ENCODE results near the gene FAM50A. TPM values are rescaled to one million over a fixed set of nuclear protein-coding genes. Genes with fewer than 3 reads are reported as not detected.

The FAM50A gene
- total and polyA plus RNA-seq, 4 donors: 10.9 to 25.1 (median 14.0) TPM

DNA sequence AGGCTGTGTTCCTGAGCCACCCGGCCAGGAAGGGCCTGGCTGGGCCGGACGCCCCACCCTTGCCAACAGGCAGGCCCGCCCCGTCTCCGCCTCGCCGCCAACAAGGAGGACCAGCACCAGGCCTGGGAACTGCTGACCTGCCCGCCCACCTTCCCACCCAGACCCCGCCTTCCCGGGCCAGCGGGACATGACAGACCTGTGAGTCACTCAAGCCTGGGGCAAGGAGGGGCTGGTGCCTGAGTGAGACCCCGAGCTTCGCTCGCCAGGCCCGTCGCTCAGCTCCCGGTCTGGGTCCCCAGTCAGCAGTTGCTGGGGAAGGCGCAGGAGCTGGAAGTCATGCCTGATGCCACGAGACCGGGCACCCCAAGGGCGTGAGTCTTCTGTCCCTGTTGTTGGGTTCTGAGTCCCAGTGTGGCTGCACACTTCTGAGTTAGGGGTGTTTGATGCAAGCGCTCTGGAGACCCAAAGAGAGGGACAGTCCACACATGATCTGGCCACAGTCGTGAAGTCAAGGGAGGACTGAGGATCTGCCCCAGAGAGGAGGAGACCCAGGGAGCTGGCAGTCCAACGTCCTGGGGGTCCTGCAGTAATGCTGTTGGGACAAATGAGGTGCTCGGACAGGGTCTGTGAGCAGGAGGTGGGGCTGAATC is 34.6 kb upstream of the FAM50A start, which contains the start of gene DNASE1L1:
Gene DNASE1L1 (minus strand): TSS at position 33 of the 650 bp plus-strand sequence. CDS start 3,686 bp downstream, outside the sequence.
- WGBS: 65% methylated on average over 26 of the region's 26 CpGs
- DNase-seq (ENCODE audit: low spot score): peak; percentile 75

More for the DNA sequence above, 34.6 kb upstream of the FAM50A start, which contains the start of gene DNASE1L1:
- H3K9me3 ChIP-seq (ENCODE audit: control insufficient read depth in 4 of 4, low read length in 3 of 4): no peaks in the 10 kb centered on the region
- H3K4me3 ChIP-seq (ENCODE audit: low read depth in 1 of 3, low read length in 3 of 3): peak within 1 kb of the TSS in 1 of 3 donors; percentile 23
- peak within 1 kb of the TSS; percentile 48 to 59 for H3K27ac ChIP-seq (ENCODE audit: low read depth in 1 of 2, low read length in 2 of 2)
- peaks cover 0 to 2% (median 0%) of the 10 kb centered on the region in 4 donors for H3K36me3 ChIP-seq (ENCODE audit: control insufficient read depth in 4 of 4, insufficient read depth in 3 of 4, low read depth in 1 of 4, low read length in 3 of 4)
- peaks cover 2 to 11% (median 7%) of the 10 kb centered on the region in 4 donors for H3K4me1 ChIP-seq (ENCODE audit: control insufficient read depth in 4 of 4, insufficient read depth in 4 of 4, low read length in 3 of 4)
- no peak within 1 kb of the TSS for H3K9ac ChIP-seq (ENCODE audit: low read depth in 1 of 2, low read length in 2 of 2)
- H3K27me3 ChIP-seq (ENCODE audit: control insufficient read depth in 4 of 4, insufficient read depth in 4 of 4, low read length in 3 of 4): no peaks in the 10 kb centered on the region
- TF ChIP-seq EGR1 (IDR thresholded peaks at IDR 0.05; ENCODE audit: low read depth in 2 of 2): no peak
- TF ChIP-seq, protein P1, sequence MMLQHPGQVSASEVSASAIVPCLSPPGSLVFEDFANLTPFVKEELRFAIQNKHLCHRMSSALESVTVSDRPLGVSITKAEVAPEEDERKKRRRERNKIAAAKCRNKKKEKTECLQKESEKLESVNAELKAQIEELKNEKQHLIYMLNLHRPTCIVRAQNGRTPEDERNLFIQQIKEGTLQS (IDR thresholded peaks at IDR 0.05): no peak
- no peak for TF ChIP-seq NR2F2 (IDR thresholded peaks at IDR 0.05)
- no peak for TF ChIP-seq GABPA (IDR thresholded peaks at IDR 0.05 in 1 of 2, conservative IDR thresholded peaks at IDR 0.05 in 1 of 2)
- TF ChIP-seq, protein P2, sequence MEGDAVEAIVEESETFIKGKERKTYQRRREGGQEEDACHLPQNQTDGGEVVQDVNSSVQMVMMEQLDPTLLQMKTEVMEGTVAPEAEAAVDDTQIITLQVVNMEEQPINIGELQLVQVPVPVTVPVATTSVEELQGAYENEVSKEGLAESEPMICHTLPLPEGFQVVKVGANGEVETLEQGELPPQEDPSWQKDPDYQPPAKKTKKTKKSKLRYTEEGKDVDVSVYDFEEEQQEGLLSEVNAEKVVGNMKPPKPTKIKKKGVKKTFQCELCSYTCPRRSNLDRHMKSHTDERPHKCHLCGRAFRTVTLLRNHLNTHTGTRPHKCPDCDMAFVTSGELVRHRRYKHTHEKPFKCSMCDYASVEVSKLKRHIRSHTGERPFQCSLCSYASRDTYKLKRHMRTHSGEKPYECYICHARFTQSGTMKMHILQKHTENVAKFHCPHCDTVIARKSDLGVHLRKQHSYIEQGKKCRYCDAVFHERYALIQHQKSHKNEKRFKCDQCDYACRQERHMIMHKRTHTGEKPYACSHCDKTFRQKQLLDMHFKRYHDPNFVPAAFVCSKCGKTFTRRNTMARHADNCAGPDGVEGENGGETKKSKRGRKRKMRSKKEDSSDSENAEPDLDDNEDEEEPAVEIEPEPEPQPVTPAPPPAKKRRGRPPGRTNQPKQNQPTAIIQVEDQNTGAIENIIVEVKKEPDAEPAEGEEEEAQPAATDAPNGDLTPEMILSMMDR (IDR thresholded peaks at IDR 0.05; ENCODE audit: low read depth, low read length, missing input control): no peak
- no peak for TF ChIP-seq FOXA1 (IDR thresholded peaks at IDR 0.05)
- TF ChIP-seq, protein P3, sequence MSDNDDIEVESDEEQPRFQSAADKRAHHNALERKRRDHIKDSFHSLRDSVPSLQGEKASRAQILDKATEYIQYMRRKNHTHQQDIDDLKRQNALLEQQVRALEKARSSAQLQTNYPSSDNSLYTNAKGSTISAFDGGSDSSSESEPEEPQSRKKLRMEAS (IDR thresholded peaks at IDR 0.05): no peak
- TF ChIP-seq YY1 (IDR thresholded peaks at IDR 0.05): no peak
- TF ChIP-seq RAD21 (IDR thresholded peaks at IDR 0.05): no peak
- no peak for TF ChIP-seq TAF1 (conservative IDR thresholded peaks at IDR 0.05)
- no peak for TF ChIP-seq JUND (IDR thresholded peaks at IDR 0.05)
- TF ChIP-seq, protein P4, sequence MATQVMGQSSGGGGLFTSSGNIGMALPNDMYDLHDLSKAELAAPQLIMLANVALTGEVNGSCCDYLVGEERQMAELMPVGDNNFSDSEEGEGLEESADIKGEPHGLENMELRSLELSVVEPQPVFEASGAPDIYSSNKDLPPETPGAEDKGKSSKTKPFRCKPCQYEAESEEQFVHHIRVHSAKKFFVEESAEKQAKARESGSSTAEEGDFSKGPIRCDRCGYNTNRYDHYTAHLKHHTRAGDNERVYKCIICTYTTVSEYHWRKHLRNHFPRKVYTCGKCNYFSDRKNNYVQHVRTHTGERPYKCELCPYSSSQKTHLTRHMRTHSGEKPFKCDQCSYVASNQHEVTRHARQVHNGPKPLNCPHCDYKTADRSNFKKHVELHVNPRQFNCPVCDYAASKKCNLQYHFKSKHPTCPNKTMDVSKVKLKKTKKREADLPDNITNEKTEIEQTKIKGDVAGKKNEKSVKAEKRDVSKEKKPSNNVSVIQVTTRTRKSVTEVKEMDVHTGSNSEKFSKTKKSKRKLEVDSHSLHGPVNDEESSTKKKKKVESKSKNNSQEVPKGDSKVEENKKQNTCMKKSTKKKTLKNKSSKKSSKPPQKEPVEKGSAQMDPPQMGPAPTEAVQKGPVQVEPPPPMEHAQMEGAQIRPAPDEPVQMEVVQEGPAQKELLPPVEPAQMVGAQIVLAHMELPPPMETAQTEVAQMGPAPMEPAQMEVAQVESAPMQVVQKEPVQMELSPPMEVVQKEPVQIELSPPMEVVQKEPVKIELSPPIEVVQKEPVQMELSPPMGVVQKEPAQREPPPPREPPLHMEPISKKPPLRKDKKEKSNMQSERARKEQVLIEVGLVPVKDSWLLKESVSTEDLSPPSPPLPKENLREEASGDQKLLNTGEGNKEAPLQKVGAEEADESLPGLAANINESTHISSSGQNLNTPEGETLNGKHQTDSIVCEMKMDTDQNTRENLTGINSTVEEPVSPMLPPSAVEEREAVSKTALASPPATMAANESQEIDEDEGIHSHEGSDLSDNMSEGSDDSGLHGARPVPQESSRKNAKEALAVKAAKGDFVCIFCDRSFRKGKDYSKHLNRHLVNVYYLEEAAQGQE (IDR thresholded peaks at IDR 0.05): no peak
- no peak for TF ChIP-seq HNF4A (conservative IDR thresholded peaks at IDR 0.05)
- no peak for TF ChIP-seq HNF4G (IDR thresholded peaks at IDR 0.05)
- TF ChIP-seq, protein P5, sequence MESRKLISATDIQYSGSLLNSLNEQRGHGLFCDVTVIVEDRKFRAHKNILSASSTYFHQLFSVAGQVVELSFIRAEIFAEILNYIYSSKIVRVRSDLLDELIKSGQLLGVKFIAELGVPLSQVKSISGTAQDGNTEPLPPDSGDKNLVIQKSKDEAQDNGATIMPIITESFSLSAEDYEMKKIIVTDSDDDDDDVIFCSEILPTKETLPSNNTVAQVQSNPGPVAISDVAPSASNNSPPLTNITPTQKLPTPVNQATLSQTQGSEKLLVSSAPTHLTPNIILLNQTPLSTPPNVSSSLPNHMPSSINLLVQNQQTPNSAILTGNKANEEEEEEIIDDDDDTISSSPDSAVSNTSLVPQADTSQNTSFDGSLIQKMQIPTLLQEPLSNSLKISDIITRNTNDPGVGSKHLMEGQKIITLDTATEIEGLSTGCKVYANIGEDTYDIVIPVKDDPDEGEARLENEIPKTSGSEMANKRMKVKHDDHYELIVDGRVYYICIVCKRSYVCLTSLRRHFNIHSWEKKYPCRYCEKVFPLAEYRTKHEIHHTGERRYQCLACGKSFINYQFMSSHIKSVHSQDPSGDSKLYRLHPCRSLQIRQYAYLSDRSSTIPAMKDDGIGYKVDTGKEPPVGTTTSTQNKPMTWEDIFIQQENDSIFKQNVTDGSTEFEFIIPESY (IDR thresholded peaks at IDR 0.05): no peak
- TF ChIP-seq RXRA (IDR thresholded peaks at IDR 0.05): no peak
- TF ChIP-seq FOXA2 (IDR thresholded peaks at IDR 0.05): no peak
- TF ChIP-seq SP1 (IDR thresholded peaks at IDR 0.05): no peak

Data from liver (tissue), 9 donors.